ENCODE data around the gene SCMH1. TPM values are rescaled to one million over a fixed set of nuclear protein-coding genes. Genes with fewer than 3 reads are reported as not detected.

Gene SCMH1
- total RNA-seq, 1 donor from 2014 or later: 28.0 TPM

DNA sequence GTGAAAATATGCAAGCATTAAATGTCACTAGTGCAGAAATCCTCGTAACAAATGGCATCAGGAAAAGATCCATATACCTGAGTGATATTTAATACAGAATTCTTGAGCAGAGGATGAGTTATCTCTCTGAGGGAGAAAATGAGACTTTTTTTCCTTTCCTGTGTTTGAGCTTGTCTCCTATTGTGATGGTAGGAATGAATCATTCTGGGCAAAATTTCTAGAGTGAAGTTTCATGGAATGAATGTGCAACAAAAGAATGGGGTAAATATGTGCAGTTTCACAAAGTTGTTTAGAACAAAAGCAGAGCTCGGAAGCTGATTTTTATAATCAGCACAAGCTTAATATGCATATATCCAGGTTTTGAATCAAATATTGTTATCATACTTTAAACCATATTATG lies 258.0 kb downstream of the SCMH1 start:
- Mint-ChIP-seq H3K27me3 (no peaks in the 10 kb centered on the region), H3K27ac (no peak overlapping the region), H3K4me1 (peaks cover 19% of the 10 kb centered on the region), H3K4me3 (no peak overlapping the region), H3K9me3 (no peaks in the 10 kb centered on the region), H3K36me3 (ENCODE audit: low read depth) (peaks cover 69% of the 10 kb centered on the region)
- ATAC-seq (ENCODE audit: low read depth): no peak
- CTCF ChIA-PET: no interaction called here
- POLR2A ChIA-PET: interaction anchor here (0.7 kb wide), 1 partner anchor 227 kb away, joined by 5 read pairs; no protein-coding TSS in a partner anchor
- no peak for DNase-seq
- intact Hi-C loops (cut with micrococcal nuclease): no loop called here
- TF ChIP-seq, protein P1, sequence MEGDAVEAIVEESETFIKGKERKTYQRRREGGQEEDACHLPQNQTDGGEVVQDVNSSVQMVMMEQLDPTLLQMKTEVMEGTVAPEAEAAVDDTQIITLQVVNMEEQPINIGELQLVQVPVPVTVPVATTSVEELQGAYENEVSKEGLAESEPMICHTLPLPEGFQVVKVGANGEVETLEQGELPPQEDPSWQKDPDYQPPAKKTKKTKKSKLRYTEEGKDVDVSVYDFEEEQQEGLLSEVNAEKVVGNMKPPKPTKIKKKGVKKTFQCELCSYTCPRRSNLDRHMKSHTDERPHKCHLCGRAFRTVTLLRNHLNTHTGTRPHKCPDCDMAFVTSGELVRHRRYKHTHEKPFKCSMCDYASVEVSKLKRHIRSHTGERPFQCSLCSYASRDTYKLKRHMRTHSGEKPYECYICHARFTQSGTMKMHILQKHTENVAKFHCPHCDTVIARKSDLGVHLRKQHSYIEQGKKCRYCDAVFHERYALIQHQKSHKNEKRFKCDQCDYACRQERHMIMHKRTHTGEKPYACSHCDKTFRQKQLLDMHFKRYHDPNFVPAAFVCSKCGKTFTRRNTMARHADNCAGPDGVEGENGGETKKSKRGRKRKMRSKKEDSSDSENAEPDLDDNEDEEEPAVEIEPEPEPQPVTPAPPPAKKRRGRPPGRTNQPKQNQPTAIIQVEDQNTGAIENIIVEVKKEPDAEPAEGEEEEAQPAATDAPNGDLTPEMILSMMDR (IDR thresholded peaks at IDR 0.05): no peak

DNA sequence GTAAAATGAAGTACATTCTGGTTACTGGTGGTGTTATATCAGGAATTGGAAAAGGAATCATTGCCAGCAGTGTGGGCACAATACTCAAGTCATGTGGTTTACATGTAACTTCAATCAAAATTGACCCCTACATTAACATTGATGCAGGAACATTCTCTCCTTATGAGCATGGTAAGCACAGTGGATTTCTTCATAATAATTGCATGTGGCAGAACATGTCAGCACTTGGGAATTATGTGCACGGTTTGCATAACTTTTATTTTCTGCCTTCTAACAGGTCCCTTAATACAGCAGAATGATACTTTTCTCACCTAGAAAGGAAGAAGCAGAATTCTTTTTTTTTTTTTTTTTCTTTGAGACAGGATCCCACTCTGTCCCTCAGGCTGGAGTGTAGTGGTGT lies 258.8 kb downstream of the SCMH1 start:
- POLR2A ChIA-PET: interaction anchor here (0.7 kb wide), 1 partner anchor 226 kb away, joined by 5 read pairs; no protein-coding TSS in a partner anchor
- H3K9me3 Mint-ChIP-seq: no peaks in the 10 kb centered on the region
- TF ChIP-seq, protein P1 (IDR thresholded peaks at IDR 0.05): no peak
- CTCF ChIA-PET: no interaction called here
- no peak for ATAC-seq (ENCODE audit: low read depth)
- H3K36me3 Mint-ChIP-seq (ENCODE audit: low read depth): peaks cover 61% of the 10 kb centered on the region
- DNase-seq: no peak
- no peak overlapping the region for H3K4me3 Mint-ChIP-seq
- H3K27ac Mint-ChIP-seq: no peak overlapping the region
- no peaks in the 10 kb centered on the region for H3K27me3 Mint-ChIP-seq
- intact Hi-C loops (cut with micrococcal nuclease): no loop called here
- H3K4me1 Mint-ChIP-seq: peaks cover 19% of the 10 kb centered on the region

DNA sequence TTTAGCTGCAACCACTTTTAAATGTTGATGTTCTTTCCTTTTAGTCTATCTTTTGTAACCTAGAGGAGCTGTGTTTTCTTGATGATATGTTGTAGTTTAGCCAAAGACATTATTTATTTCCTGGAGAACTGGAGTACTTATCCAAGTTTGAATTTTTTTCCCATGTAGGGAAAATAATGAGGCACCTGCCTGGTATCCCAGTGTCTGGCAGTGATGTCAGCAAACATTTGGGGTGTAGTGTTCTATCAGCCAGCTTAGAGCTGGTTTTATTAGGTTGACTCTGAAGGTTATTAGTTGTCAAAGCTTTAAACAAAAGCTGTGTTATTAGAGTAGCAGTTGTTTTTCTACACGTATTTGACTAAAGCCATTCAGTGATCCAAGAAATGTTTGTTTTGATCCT lies 259.4 kb downstream of the SCMH1 start:
- POLR2A ChIA-PET: interaction anchor here (0.7 kb wide), 1 partner anchor 986 kb away, joined by 3 read pairs; no protein-coding TSS in a partner anchor
- no peak overlapping the region for H3K4me3 Mint-ChIP-seq
- TF ChIP-seq, protein P1 (IDR thresholded peaks at IDR 0.05): no peak

DNA sequence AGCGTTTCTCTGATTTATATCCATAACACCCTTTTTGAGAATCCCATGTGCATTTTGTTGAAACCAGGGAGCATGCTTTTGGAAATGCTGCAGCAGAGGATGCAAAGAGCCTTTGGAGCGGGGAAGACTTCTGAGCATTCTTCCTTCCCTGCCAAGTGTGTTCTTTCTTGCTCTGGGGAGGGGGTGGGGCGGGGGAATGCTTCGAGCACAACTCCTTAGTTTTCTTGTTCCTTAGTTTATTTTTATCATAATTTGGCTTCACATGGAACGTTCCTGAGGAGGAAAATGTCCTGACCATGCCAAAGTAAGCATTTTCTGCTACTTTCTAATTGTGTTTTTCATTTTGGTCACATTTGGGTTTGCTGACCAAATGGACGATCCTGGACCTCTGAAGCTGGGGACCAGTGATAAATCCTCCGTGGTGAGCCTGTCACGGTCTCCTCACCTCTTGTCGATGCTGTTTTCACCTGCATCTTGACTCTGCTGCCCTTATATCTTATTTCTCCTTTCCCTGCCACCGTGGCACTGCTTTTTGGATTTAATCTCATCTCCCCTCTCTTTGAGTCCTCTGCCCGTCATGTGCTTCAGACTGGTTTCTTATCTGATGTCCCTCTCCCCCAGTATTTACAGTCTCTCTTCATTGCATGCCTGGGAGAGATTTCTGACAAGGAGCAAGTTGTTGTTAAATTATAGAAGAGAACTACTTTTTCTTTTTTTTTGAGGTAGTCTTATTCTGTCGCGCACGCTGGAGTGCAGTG lies 260.2 kb downstream of the SCMH1 start:
- Mint-ChIP-seq H3K27ac (no peak overlapping the region), H3K36me3 (ENCODE audit: low read depth) (peaks cover 47% of the 10 kb centered on the region), H3K4me1 (peaks cover 19% of the 10 kb centered on the region), H3K9me3 (no peaks in the 10 kb centered on the region), H3K4me3 (no peak overlapping the region), H3K27me3 (no peaks in the 10 kb centered on the region)
- CTCF ChIA-PET: no interaction called here
- ATAC-seq (ENCODE audit: low read depth) (no peak), DNase-seq (no peak)
- TF ChIP-seq, protein P1 (IDR thresholded peaks at IDR 0.05): no peak
- intact Hi-C loops (cut with micrococcal nuclease): no loop called here
- POLR2A ChIA-PET: no interaction called here

More for the DNA sequence above, 259.4 kb downstream of the SCMH1 start:
- Mint-ChIP-seq H3K4me1 (peaks cover 19% of the 10 kb centered on the region), H3K36me3 (ENCODE audit: low read depth) (peaks cover 56% of the 10 kb centered on the region), H3K27me3 (no peaks in the 10 kb centered on the region), H3K9me3 (no peaks in the 10 kb centered on the region), H3K27ac (no peak overlapping the region)
- intact Hi-C loops (cut with micrococcal nuclease): no loop called here
- no peak for DNase-seq
- ATAC-seq (ENCODE audit: low read depth): no peak
- CTCF ChIA-PET: no interaction called here

DNA sequence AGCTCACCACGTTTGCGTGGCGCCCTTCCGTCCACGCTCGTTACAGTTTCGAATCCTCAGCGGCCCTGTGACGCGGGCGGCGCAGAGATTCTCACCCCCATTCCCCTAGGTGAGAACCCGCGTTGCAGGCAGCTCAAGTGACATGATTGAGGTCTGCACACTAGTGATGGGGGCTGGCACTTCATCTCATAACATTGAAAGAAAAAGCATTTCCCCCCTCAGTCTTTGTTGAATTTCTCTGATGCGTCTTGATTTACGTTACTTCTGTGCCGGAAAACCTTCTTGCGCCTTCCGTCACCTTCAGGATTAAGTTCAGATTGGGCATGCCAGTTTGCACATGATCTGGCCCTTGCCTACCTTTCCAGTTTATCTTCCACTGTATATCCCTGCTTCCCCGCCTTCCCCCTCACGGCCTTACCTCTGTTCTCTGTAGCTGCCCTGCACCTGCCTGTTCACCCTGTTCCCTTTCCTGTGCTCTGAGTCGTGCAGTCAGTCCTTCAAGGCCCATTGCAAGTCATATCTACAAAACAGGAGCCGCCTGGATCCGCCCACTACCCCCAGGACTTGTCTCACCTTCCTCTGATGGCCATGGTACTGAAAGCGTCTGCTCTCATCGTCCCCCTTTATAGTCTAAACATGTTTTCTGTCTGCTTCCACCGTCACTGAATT lies 261.5 kb downstream of the SCMH1 start:
- CTCF ChIA-PET: interaction anchor here (1.1 kb wide), 1 partner anchor 23 kb away, joined by 4 read pairs; no protein-coding TSS in a partner anchor
- TF ChIP-seq, protein P1 (IDR thresholded peaks at IDR 0.05): no peak
- Mint-ChIP-seq H3K4me3 (peak overlapping the region; percentile 94), H3K27ac (peak overlapping the region; percentile 92), H3K27me3 (no peaks in the 10 kb centered on the region), H3K4me1 (peaks cover 19% of the 10 kb centered on the region), H3K36me3 (ENCODE audit: low read depth) (peaks cover 34% of the 10 kb centered on the region), H3K9me3 (no peaks in the 10 kb centered on the region)
- intact Hi-C loops (cut with micrococcal nuclease): no loop called here
- no peak for ATAC-seq (ENCODE audit: low read depth)
- no peak for DNase-seq
- POLR2A ChIA-PET: interaction anchor here (0.8 to 1.8 kb wide), 6 partner anchors 16 to 1476 kb away, joined by 3 to 16 read pairs (median 4); partner anchors contain the start of genes NFYC, PPCS and ZNF684

All from activated B cell treated with CpG ODN at 0.5 μM for 24 hours (primary cell).